ENCODE measurements around the gene DEPDC1. TPM values are rescaled to one million over a fixed set of nuclear protein-coding genes. Genes with fewer than 3 reads are reported as not detected.

The DEPDC1 gene
- total and polyA plus RNA-seq, 12 donors = 0.03 to 1.9 (median 0.24) TPM

GRCh38 chr1:68485431-68486022, 11.4 kb downstream of the DEPDC1 start:
- Histone ChIP-seq H3K27ac (no peak overlapping the region), H3K4me3 (no peak overlapping the region), H3K27me3 (no peaks in the 10 kb centered on the region), H3K9me3 (no peaks in the 10 kb centered on the region), H3K4me1 (no peaks in the 10 kb centered on the region), H3K36me3 (peaks cover 0 to 34% (median 0%) of the 10 kb centered on the region in 9 donors)
- no peak for TF ChIP-seq CTCF (IDR thresholded peaks at IDR 0.05)
- DNase-seq (no peak), ATAC-seq (no peak)
- intact Hi-C loops (cut with DNase I) = no loop called here
- 54 to 71% methylated on average over 3 of the region's 3 CpGs for WGBS, 2 donors

GRCh38 chr1:68484618-68485017, 12.3 kb downstream of the DEPDC1 start:
- no peak for TF ChIP-seq CTCF (IDR thresholded peaks at IDR 0.05)
- intact Hi-C loops (cut with DNase I) = no loop called here
- Histone ChIP-seq H3K9me3 (no peaks in the 10 kb centered on the region), H3K4me1 (no peaks in the 10 kb centered on the region), H3K4me3 (no peak overlapping the region), H3K27me3 (no peaks in the 10 kb centered on the region), H3K36me3 (peaks cover 0 to 35% (median 0%) of the 10 kb centered on the region in 9 donors), H3K27ac (no peak overlapping the region)
- no peak for DNase-seq
- ATAC-seq = no peak
- WGBS, 2 donors = 97 to 98% methylated on average over 1 of the region's 1 CpG

GRCh38 chr1:68481041-68481440, 15.8 kb downstream of the DEPDC1 start:
- DNase-seq = no peak
- Histone ChIP-seq H3K27ac (no peak overlapping the region), H3K4me3 (no peak overlapping the region), H3K4me1 (peaks cover 0 to 3% (median 0%) of the 10 kb centered on the region in 9 donors), H3K9me3 (no peaks in the 10 kb centered on the region), H3K36me3 (peaks cover 0 to 46% (median 0%) of the 10 kb centered on the region in 9 donors), H3K27me3 (no peaks in the 10 kb centered on the region)
- 90 to 98% methylated on average over 3 of the region's 3 CpGs for WGBS, 2 donors
- no peak for ATAC-seq
- TF ChIP-seq CTCF (IDR thresholded peaks at IDR 0.05) = no peak
- intact Hi-C loops (cut with DNase I) = no loop called here

- H3K27ac ChIP-seq = no peak overlapping the region
- ATAC-seq (no peak), DNase-seq (no peak)
- WGBS, 2 donors = 97 to 98% methylated on average over 2 of the region's 2 CpGs
- intact Hi-C loops (cut with DNase I) = loop anchor here in 2 of 10 donors (10.0 kb wide), 2 partner anchors 105 to 1255 kb away; no protein-coding TSS in a partner anchor
- peaks cover 0 to 3% (median 0%) of the 10 kb centered on the region in 9 donors for H3K4me1 ChIP-seq
- H3K4me3 ChIP-seq = no peak overlapping the region
- H3K36me3 ChIP-seq = peaks cover 0 to 49% (median 0%) of the 10 kb centered on the region in 9 donors
- H3K27me3 ChIP-seq = no peaks in the 10 kb centered on the region
- TF ChIP-seq CTCF (IDR thresholded peaks at IDR 0.05) = no peak
- H3K9me3 ChIP-seq = no peaks in the 10 kb centered on the region
Observed at GRCh38 chr1:68479501-68479900, 17.4 kb downstream of the DEPDC1 start.

All from heart right ventricle (tissue), 16 donors.